IMR-90 (cell line): ENCODE measurements around the gene MOB1B. TPM values are rescaled to one million over a fixed set of nuclear protein-coding genes. Genes with fewer than 3 reads are reported as not detected.

Experiments
- ATAC-seq: fragments of 200-7000 bp; cut with Tn5 transposase; 2 replicates; pipeline ENCODE4 v1.9.1; 2020; ENCODE audit warnings: low read depth, mild to moderate bottlenecking, moderate library complexity
- BruUV-seq: library from RNA; stranded (reverse); fragments of 400-500 nt; replicated peaks from 2 replicates; lab custom pipeline; 2021; lab: Mats Ljungman, UMichigan
- CTCF ChIA-PET: fragments of 300-600 bp; formaldehyde crosslinking; extraction: SDS; loops from one replicate; lab custom pipeline; 2021; ENCODE audit warnings: antibody characterized with exemption; lab: Yijun Ruan, JAX
- POLR2A ChIA-PET: fragments of 300-600 bp; sonication (Branson Sonifier 250); formaldehyde crosslinking; loops from one replicate; lab custom pipeline; 2022; ENCODE audit warnings: antibody characterized with exemption; ENCODE audit not compliant: unreplicated experiment; lab: Charles Lee
- DNase-seq: peaks from one replicate; pipeline ENCODE4 v3.0.0; 2013
- H2AFZ ChIP-seq: replicated peaks from 2 replicates; pipeline ENCODE3; 2013; ENCODE audit warnings: low read length, mild to moderate bottlenecking; ENCODE audit not compliant: poor library complexity
- H2AK5ac ChIP-seq: 2 replicates; pipeline ENCODE4 v1.6.1; 2013; ENCODE audit warnings: low read depth, low read length, inconsistent platforms
- H2AK9ac ChIP-seq: replicated peaks from 2 replicates; pipeline ENCODE3; 2013; ENCODE audit warnings: mild to moderate bottlenecking, low read depth, low read length, moderate library complexity; ENCODE audit not compliant: poor library complexity
- H2BK120ac ChIP-seq: 2 replicates; pipeline ENCODE4 v1.6.1; 2013; ENCODE audit warnings: low read depth, low read length, inconsistent platforms
- H2BK15ac ChIP-seq: 3 replicates; pipeline ENCODE4 v1.6.1; 2013; ENCODE audit warnings: low read depth, low read length, inconsistent platforms
- H2BK20ac ChIP-seq: 2 replicates; pipeline ENCODE4 v1.6.1; 2013; ENCODE audit warnings: low read depth, mild to moderate bottlenecking, inconsistent platforms, low read length, moderate library complexity
- H2BK5ac ChIP-seq: 2 replicates; pipeline ENCODE4 v1.6.1; 2013; ENCODE audit warnings: mild to moderate bottlenecking, low read depth, low read length, inconsistent platforms; ENCODE audit not compliant: poor library complexity, severe bottlenecking
- H3K14ac ChIP-seq: replicated peaks from 2 replicates; pipeline ENCODE4 v1.6.1; 2013; ENCODE audit warnings: low read depth, low read length, inconsistent platforms
- H3K18ac ChIP-seq: 2 replicates; pipeline ENCODE4 v1.6.1; 2013; ENCODE audit warnings: low read depth, low read length, control low read depth
- H3K23ac ChIP-seq: 2 replicates; pipeline ENCODE4 v1.6.1; 2013; ENCODE audit warnings: low read depth, low read length, inconsistent platforms
- H3K27ac ChIP-seq: 2 replicates; pipeline ENCODE4 v1.5.1; 2013; ENCODE audit warnings: mild to moderate bottlenecking, control low read depth, low read length; ENCODE audit not compliant: insufficient read depth
- H3K27me3 ChIP-seq: 2 replicates; pipeline ENCODE4 v1.6.1; 2013; ENCODE audit warnings: low read length; ENCODE audit not compliant: control insufficient read depth, insufficient read depth
- H3K36me3 ChIP-seq: 2 replicates; pipeline ENCODE4 v1.6.1; 2013; ENCODE audit warnings: low read length, mixed read lengths; ENCODE audit not compliant: control insufficient read depth, insufficient read depth
- H3K4ac ChIP-seq: 2 replicates; pipeline ENCODE4 v1.6.1; 2013; ENCODE audit warnings: low read depth, low read length, inconsistent platforms
- H3K4me1 ChIP-seq: 2 replicates; pipeline ENCODE4 v1.6.1; 2013; ENCODE audit warnings: low read length, mixed read lengths; ENCODE audit not compliant: control insufficient read depth, insufficient read depth
- H3K4me2 ChIP-seq: 2 replicates; pipeline ENCODE4 v1.6.1; 2013; ENCODE audit warnings: low read depth, mild to moderate bottlenecking, control low read depth, low read length, moderate library complexity
- H3K4me3 ChIP-seq: 2 replicates; pipeline ENCODE4 v1.5.1; 2013; ENCODE audit warnings: low read depth, mild to moderate bottlenecking, control low read depth, low read length, moderate library complexity; ENCODE audit not compliant: insufficient read depth
- H3K56ac ChIP-seq: 2 replicates; pipeline ENCODE4 v1.6.1; 2013; ENCODE audit warnings: low read length, inconsistent platforms; ENCODE audit not compliant: insufficient read depth; ENCODE audit errors: extremely low read depth
- H3K79me1 ChIP-seq, 2 experiments: 2 replicates each; pipeline ENCODE4 v1.6.1; 2013; ENCODE audit warnings: low read length in 2 of 2, inconsistent platforms in 1 of 2, low read depth in 1 of 2
- H3K9ac ChIP-seq: 2 replicates; pipeline ENCODE4 v1.6.1; 2013; ENCODE audit warnings: low read depth, low read length, control low read depth
- H3K9me1 ChIP-seq: 2 replicates; pipeline ENCODE4 v1.6.1; 2013; ENCODE audit warnings: low read length, inconsistent platforms; ENCODE audit not compliant: insufficient read depth
- H3K9me3 ChIP-seq: 2 replicates; pipeline ENCODE4 v1.6.1; 2013; ENCODE audit warnings: low read length; ENCODE audit not compliant: control insufficient read depth, insufficient read depth
- H4K20me1 ChIP-seq: 2 replicates; pipeline ENCODE4 v1.6.1; 2013; ENCODE audit warnings: low read length, inconsistent platforms; ENCODE audit not compliant: insufficient read depth
- H4K5ac ChIP-seq: 2 replicates; pipeline ENCODE4 v1.6.1; 2013; ENCODE audit warnings: mild to moderate bottlenecking, low read depth, low read length, control low read depth
- H4K8ac ChIP-seq, 2 experiments: 2 replicates each; pipeline ENCODE4 v1.6.1; 2013; ENCODE audit warnings: low read depth in 2 of 2, low read length in 2 of 2, control low read depth in 1 of 2, inconsistent platforms in 1 of 2
- H4K91ac ChIP-seq: 2 replicates; pipeline ENCODE4 v1.6.1; 2013; ENCODE audit warnings: low read depth, low read length, inconsistent platforms; ENCODE audit not compliant: insufficient read depth
- CEBPB ChIP-seq: IDR thresholded peaks from 2 replicates; pipeline ENCODE4 v1.6.1; 2012; ENCODE audit warnings: low read depth, low read length, improper control_type of control experiment
- CHD1 ChIP-seq: IDR thresholded peaks from 2 replicates; pipeline ENCODE4 v1.6.1; 2012; ENCODE audit warnings: low read depth, low read length, improper control_type of control experiment
- MXI1 ChIP-seq: IDR thresholded peaks from 2 replicates; pipeline ENCODE4 v1.6.1; 2012; ENCODE audit warnings: low read depth, mild to moderate bottlenecking, low read length, moderate library complexity, borderline replicate concordance
- POLR2A ChIP-seq: IDR thresholded peaks from 2 replicates; pipeline ENCODE4 v1.6.1; 2012; ENCODE audit warnings: mild to moderate bottlenecking, low read depth, low read length
- RCOR1 ChIP-seq: IDR thresholded peaks from 2 replicates; pipeline ENCODE4 v1.6.1; 2012; ENCODE audit warnings: mild to moderate bottlenecking, low read length, improper control_type of control experiment; ENCODE audit not compliant: insufficient replicate concordance
- WGBS, 2 experiments: methylation state at CpG; one replicate each; pipeline versions ENCODE4 v1.1.5 to v1.1.7; 2013; ENCODE audit warnings: missing lambda C conversion rate in 2 of 2; ENCODE audit not compliant: insufficient read length in 1 of 2; ENCODE audit errors: extremely low coverage in 2 of 2; 5-methylcytosine and 5-hydroxymethylcytosine counted together
- dilution Hi-C: fragments of 300-500 bp; cut with HindIII; formaldehyde crosslinking; loops from one replicate; pipeline ENCODE4 v1.14.3; 2018; ENCODE audit warnings: low sequenced_read_pairs; ENCODE audit not compliant: unreplicated experiment
- in situ Hi-C: fragments of 300-500 bp; cut with MboI; formaldehyde crosslinking; loops from 3 replicates; pipeline ENCODE4 v1.14.3; 2019; ENCODE audit warnings: low sequenced_read_pairs, inconsistent platforms, mixed read lengths
- intact Hi-C: fragments of 100-400 bp; cut with micrococcal nuclease; formaldehyde crosslinking; loops from 2 replicates; pipeline ENCODE4 v1.10.0; 2022
- polyA plus RNA-seq, 3 experiments: library from polyadenylated mRNA; depleted of rRNA; stranded (reverse); fragments of >200 nt; gene quantifications; 2 replicates each; pipeline ENCODE4 v1.2.3, GENCODE V29; 2012; ENCODE audit warnings: low replicate concordance in 1 of 3
- total RNA-seq: library from RNA; depleted of rRNA; stranded (reverse); fragments of >200 nt; gene quantifications from 2 replicates; pipeline ENCODE4 v1.2.3, GENCODE V29; 2012

The MOB1B gene
- total and polyA plus RNA-seq, 2 of the 4 experiments (the other 2 are of a cell fraction), result 5.7 to 6.8 TPM

GRCh38 chr4:70901607-70901983, 574 bp upstream of the MOB1B start:
- H2BK5ac ChIP-seq, result peak overlapping the region; percentile 90
- no TSS peak for BruUV-seq
- H3K4me3 ChIP-seq, result peak overlapping the region; percentile 83
- H2AFZ ChIP-seq, result peak overlapping the region; percentile 99
- peak overlapping the region; percentile 93 for H2AK9ac ChIP-seq
- peak overlapping the region; percentile 84; the same call in 1 of the 2 replicates for H3K56ac ChIP-seq
- H3K9me1 ChIP-seq, result 0 out of 2 replicates have a peak, but pooled peaks cover 4% of the 10 kb centered on the region
- ChIA-PET CTCF (interaction anchor here (0.5 to 1.0 kb wide), 2 partner anchors 106 to 1493 kb away, joined by 3 to 4 read pairs; no protein-coding TSS in a partner anchor), POLR2A (no interaction called here)
- H3K79me1 ChIP-seq, result peaks cover 15 to 37% of the 10 kb centered on the region in 2 experiments
- in situ Hi-C loops (no loop called here), intact Hi-C loops (loop anchor here (5.0 kb wide), 3 partner anchors 56 to 214 kb away; partner anchors contain the start of genes DCK and UTP3), dilution Hi-C loops (no loop called here)
- peak overlapping the region; percentile 83 for H3K27ac ChIP-seq
- H4K20me1 ChIP-seq, result peaks cover 24% of the 10 kb centered on the region
- peak overlapping the region; percentile 86 for H3K4me2 ChIP-seq
- WGBS, 2 experiments, result 27% methylated on average over 3 of the region's 8 CpGs; no CpG with 5 or more reads in 1 of the 2 experiments
- peak overlapping the region; percentile 93 for H3K9ac ChIP-seq
- no peaks in the 10 kb centered on the region for H3K27me3 ChIP-seq
- ATAC-seq, result no peak
- H3K36me3 ChIP-seq, result peaks cover 12% of the 10 kb centered on the region
- H2AK5ac ChIP-seq, result peak overlapping the region; percentile 91
- H4K5ac ChIP-seq, result peak overlapping the region; percentile 66
- 0 out of 2 replicates have a peak, but pooled peaks cover 1% of the 10 kb centered on the region for H3K4me1 ChIP-seq
- peak overlapping the region; percentile 97 for H3K14ac ChIP-seq
- no peaks in the 10 kb centered on the region for H3K9me3 ChIP-seq
- H2BK15ac ChIP-seq, result peak overlapping the region; percentile 94; the same call in 2 of the 3 replicates
- H2BK20ac ChIP-seq, result peak overlapping the region; percentile 65; the same call in 1 of the 2 replicates
- H3K4ac ChIP-seq, result peak overlapping the region; percentile 94
- peak overlapping the region; percentile 92 for H3K23ac ChIP-seq
- peak overlapping the region; percentile 81 for H4K91ac ChIP-seq
- H3K18ac ChIP-seq, result peak overlapping the region; percentile 63
- TF ChIP-seq RCOR1 (no peak), POLR2A (no peak), MXI1 (no peak), CEBPB (no peak), CHD1 (no peak)
- peak overlapping the region; percentile 95 to 97 for H4K8ac ChIP-seq
- no peak for DNase-seq
- H2BK120ac ChIP-seq, result peak overlapping the region; percentile 69
